HG02678 (cell line): ENCODE data around the gene ZNF396.
A peak's percentile ranks its signal among the peaks of the same experiment; 100 is the strongest.

Experiments used
- ATAC-seq: cut with Tn5 transposase; IDR thresholded peaks from one replicate; pipeline ENCODE4 v1.9.1; 2021; ENCODE audit warnings: mild to moderate bottlenecking, moderate library complexity; ENCODE audit not compliant: unreplicated experiment

ZNF396 gene

DNA sequence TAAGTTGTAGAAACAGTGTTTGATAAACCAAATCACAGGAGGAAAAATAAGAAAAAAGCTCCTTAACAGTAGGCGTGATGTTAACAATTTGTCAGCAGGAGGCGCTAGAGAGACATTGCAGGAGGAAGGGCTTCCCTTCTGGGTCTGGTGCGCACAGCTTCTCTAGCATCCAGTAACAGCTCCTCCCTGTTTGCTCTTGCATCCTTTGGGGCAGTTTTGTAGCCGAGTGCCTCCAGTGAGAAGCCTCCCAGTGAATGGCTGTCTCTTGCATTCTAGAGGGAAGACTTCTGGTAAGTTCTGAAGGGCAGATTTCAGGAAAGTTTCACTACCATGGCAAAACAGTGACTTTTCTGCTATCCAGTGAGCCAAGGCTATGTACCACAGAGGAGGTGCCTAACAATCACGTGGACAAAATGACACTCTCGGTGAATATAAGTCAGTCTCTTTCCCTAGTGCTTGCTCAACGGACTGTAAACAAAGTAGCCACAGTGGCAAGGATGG, 9.5 kb upstream of the ZNF396 start:
- peak; percentile 76 for ATAC-seq

- no peak for ATAC-seq
Observed at GRCh38 chr18:35383136-35383535, 6.0 kb upstream of the ZNF396 start.

GRCh38 chr18:35379421-35379820, 2.3 kb upstream of the ZNF396 start:
- no peak for ATAC-seq

GRCh38 chr18:35378574-35378896, 1.4 kb upstream of the ZNF396 start:
- no peak for ATAC-seq

DNA sequence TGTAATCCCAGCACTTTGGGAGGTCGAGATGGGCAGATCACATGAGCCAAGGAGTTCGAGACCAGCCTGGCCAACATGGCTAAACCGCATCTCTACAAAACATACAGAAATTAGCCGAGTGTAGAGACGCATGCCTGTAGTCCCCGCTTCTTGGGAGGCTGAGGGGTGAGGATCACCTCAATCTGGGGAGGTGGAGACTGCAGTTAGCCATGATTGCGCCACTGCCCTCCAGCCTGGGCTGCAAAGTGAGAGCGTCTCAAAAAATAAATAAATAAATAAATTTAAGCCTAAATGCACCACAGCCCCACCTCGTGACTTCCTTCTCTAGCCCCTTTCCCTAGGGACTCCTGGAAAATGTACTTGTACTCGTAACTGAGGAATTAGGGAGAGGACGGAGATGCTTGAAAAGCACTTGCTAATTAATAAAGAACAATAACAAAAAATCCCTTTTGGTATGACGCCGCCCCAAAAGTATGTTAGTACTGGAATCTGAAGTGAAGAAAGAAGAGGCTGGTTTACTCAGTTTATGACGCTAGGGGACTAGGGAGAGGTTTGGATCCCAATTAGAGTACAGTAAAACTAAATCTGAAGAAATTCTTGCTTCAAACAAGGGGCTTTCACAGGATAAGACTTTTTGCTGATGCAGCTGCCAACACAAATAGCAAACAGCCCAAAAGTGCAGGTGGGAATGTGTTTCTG, 887 bp upstream of the ZNF396 start:
- ATAC-seq, result no peak

GRCh38 chr18:35376393-35376741, 770 bp downstream of the ZNF396 start:
- ATAC-seq, result peak; percentile 56

GRCh38 chr18:35374708-35375107, 2.4 kb downstream of the ZNF396 start:
- ATAC-seq, result no peak

- ATAC-seq, result no peak
Observed at GRCh38 chr18:35371412-35372195, 5.5 kb downstream of the ZNF396 start.

DNA sequence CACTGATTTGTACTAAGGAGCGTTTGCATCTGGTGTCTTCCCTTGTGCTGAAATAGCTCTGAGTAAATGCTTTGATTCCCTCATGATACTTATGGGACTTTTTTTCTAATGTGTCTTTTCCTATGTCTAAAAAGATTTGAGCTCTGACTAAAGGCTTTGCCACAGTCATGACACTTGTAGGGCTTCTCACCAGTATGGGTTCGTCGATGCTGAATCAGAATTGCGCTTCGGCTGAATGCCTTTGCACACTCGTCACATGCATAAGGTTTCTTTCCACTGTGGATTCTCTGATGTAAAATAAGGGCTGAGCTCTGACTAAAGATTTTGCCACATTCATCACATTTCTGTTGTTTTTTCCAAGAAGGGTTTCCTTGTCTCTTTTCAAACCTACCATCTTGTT, 8.0 kb downstream of the ZNF396 start:
- ATAC-seq, result no peak

GRCh38 chr18:35368595-35368994, 8.5 kb downstream of the ZNF396 start:
- ATAC-seq, result no peak

DNA sequence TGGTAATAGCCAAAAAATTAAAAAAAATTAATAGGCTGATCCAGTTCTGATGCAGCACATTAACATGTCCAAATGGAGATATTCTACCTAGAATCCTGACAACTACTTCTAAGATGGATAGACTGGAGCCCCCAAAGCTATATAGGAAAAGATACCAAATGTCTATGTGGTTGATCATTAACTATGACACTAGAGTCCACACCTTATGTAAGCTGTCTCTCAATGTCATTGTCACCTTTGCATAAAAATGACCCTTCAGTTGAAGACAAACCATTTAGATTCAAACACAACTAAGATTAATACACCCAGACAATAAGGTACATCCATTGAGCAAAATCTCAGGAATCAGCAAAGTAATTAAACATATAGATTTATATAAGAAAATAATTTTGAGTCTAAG, 14.6 kb downstream of the ZNF396 start:
- no peak for ATAC-seq

GRCh38 chr18:35361570-35362321, 15.4 kb downstream of the ZNF396 start:
- ATAC-seq, result no peak

DNA sequence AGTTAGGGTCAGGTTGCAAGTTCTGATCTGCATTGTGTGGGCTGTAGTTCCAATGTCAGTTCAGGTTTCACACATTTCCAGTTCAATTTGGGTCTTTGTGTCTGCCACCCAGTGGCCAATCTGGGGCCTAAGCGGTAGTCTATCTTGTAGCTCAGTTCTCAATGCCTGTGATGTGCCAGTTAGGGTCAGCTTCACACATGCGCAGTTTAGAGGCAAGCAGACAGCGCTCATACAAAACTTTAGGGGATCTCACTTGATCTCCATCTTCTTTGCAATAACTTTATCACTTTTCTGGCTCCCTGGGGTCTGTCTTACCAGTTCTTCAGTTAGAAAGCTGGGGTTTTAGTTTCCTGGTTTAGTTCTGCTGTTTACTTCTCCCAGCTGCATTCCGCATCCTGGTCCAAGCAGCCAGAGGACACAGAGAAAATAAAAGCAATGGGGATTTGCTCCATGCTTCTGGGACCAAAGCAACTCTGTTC, 22.0 kb downstream of the ZNF396 start:
- peak; percentile 99 for ATAC-seq

DNA sequence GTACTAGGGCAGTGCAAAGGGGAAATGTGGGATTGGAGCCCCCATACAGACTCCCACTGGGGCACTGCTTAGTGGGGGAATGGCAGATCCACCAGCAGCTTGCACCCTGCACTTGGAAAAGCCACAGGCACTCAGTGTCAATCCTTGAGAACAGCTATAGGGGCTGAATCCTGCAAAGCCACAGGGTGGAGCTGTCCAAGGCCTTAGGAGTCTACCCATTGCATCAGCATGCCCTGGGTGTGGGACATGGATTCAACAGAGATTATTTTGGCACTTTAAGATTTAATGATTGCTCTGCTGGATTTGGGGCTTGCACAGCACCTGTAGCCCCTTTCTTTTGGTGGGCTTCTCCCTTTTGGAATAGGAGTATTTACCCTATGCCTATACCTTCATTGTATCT, 24.4 kb downstream of the ZNF396 start:
- ATAC-seq, result no peak

GRCh38 chr18:35352283-35352682, 24.9 kb downstream of the ZNF396 start:
- ATAC-seq, result no peak

DNA sequence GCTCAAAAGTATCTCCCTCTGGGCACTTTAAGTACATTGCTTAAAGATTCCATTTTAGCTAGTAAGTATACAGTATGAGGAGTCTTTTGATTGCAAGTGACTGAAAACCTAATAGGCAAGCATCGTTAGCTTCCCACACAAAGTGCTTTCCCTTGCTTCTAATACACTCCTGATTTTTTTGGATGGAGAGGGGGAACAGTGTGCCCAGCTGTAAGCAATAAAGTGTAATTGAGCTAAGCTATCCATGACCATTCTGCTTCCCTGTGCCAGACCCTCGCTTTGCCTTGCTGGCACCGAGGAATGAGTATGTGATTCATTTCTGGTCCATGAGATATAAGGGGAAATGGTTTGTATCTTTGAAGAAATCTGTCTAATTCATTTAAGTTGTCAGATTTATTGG, 29.1 kb downstream of the ZNF396 start:
- ATAC-seq, result no peak

- ATAC-seq, result no peak
Observed at GRCh38 chr18:35345950-35346349, 31.2 kb downstream of the ZNF396 start.

GRCh38 chr18:35345460-35345921, 31.6 kb downstream of the ZNF396 start:
- peak; percentile 28 for ATAC-seq

DNA sequence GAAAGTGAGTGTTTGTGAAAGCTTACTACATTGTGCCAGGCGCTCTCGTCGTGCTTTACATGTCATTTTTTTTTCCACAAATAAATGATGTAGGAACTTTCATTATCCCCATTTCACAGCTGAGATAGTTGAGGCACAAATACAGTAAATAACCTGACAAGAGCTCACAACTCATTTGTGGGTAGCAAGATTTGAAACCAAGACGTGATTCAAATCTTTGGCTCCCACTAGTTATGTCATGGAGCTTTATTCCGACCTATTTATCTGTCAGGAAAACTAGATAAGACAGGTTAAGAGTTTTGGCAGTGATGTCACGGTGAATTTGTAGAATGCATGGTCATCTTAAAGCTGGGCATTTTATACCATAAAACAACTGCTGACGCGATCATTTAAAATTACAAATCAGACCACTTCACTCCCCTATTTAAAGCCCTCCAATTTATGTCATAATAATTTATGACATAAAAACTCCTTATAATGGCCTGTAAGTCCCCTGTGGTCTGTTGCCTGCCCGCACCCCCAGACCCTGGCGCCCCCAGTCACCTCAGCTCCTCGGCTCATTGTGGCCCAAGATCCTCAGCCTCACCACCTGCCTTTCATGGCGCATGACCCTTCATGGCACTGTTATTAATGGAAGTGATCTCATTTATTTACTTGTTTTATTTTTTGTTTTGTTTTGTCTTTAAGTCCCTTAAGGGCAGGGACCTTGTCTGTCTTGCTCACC, 32.2 kb downstream of the ZNF396 start:
- no peak for ATAC-seq

DNA sequence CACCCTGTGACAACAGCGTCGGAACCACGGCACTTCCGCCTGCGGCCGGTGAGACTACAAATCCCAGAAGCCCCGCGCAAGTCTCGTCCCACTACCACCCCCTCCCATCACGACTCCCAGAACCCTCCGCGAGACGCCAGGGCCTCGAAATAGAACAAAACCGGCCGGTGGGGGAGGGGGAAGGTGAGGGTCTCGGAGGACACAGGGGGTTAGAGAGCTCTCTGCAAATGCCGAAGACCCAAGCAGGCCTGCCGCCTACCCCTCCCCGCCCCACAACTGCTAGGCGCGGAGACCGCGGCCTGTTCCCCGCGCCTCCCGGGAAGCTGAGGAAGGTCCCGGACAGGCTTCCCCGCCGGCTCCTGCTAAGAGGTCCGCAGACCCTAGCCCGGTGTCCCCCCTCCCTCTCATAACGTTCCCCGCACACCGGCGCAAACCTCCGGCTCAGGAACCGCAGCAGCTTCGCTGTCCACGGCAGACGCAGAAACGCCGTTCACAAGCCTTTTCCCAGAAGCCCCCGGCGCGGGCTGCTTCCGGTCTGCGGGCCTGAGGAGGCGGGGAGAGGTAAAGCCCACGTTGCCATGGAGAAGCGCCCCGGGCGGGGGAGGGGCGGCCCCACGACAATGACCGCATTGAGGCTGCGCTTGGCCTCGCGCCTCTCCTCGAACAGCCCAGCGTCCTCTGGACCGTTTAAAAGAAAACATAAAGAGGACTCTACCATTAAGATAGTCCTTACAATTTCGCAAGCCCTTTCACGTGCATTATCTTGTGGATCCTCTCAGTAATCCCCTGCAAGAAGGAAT, 33.0 kb downstream of the ZNF396 start, which contains the start of gene ZNF24:
TSS of gene ZNF24 (minus strand) at position 485 of the 800 bp plus-strand sequence. CDS start 3,770 bp downstream, outside the sequence.
- ATAC-seq, result peak; percentile 92
